Measurements from ENCODE around the gene TLK2.
"Not testable (repeated sequence)": the region's sequence is repeated elsewhere in the genome, so short reads cannot be mapped to it uniquely, and the experiment has no call there.

The TLK2 gene
- total RNA-seq = 76.0 to 91.6 reads per million in 2 donors

GRCh38 chr17:62478424-62478879, at the start of gene TLK2:
Gene TLK2, plus strand, starts transcription at chr17:62478825. Its CDS starts 2,301 bp downstream, at chr17:62481126.
- DNase-seq = peak; percentile 63

GRCh38 chr17:62435251-62435650, 43.4 kb upstream of the TLK2 start:
- DNase-seq = not testable (repeated sequence)

- not testable (repeated sequence) for DNase-seq
These were observed 37.4 kb upstream of the TLK2 start for GRCh38 chr17:62441181-62441580.

GRCh38 chr17:62444063-62444462, 34.6 kb upstream of the TLK2 start:
- DNase-seq = no peak

GRCh38 chr17:62445791-62446190, 32.8 kb upstream of the TLK2 start:
- not testable (repeated sequence) for DNase-seq

- DNase-seq = not testable (repeated sequence)
These were observed 26.4 kb upstream of the TLK2 start for GRCh38 chr17:62452195-62452594.

- not testable (repeated sequence) for DNase-seq
These were observed 25.6 kb upstream of the TLK2 start for GRCh38 chr17:62453041-62453440.

- not testable (repeated sequence) for DNase-seq
These were observed 25.0 kb upstream of the TLK2 start for GRCh38 chr17:62453656-62454055.

- not testable (repeated sequence) for DNase-seq
These were observed 24.5 kb upstream of the TLK2 start for GRCh38 chr17:62454111-62454510.

GRCh38 chr17:62456016-62456415, 22.6 kb upstream of the TLK2 start:
- DNase-seq = no peak

- DNase-seq = not testable (repeated sequence)
These were observed 20.1 kb upstream of the TLK2 start for GRCh38 chr17:62458483-62458882.

- not testable (repeated sequence) for DNase-seq
These were observed 14.2 kb upstream of the TLK2 start for GRCh38 chr17:62464422-62464821.

GRCh38 chr17:62465271-62465670, 13.4 kb upstream of the TLK2 start:
- DNase-seq = not testable (repeated sequence)

GRCh38 chr17:62470666-62471379, 7.8 kb upstream of the TLK2 start:
- DNase-seq = peak; percentile 64

GRCh38 chr17:62471380-62471880, 7.2 kb upstream of the TLK2 start:
- not testable (repeated sequence) for DNase-seq

- DNase-seq = not testable (repeated sequence)
These were observed 5.3 kb upstream of the TLK2 start for GRCh38 chr17:62473030-62473982.

- not testable (repeated sequence) for DNase-seq
These were observed 1.5 kb upstream of the TLK2 start for GRCh38 chr17:62477111-62477510.

GRCh38 chr17:62477718-62478408, 762 bp upstream of the TLK2 start:
- DNase-seq = peak; percentile 28

- DNase-seq = peak; percentile 33
These were observed 434 bp downstream of the TLK2 start for GRCh38 chr17:62478880-62479638.

- DNase-seq = peak; percentile 8
These were observed 1.1 kb downstream of the TLK2 start for GRCh38 chr17:62479639-62480258.

- DNase-seq = not testable (repeated sequence)
These were observed 3.9 kb downstream of the TLK2 start for GRCh38 chr17:62482553-62482952.
